Measurements from ENCODE around the gene SLC35B1. TPM values are rescaled to one million over a fixed set of nuclear protein-coding genes. Genes with fewer than 3 reads are reported as not detected.

Gene SLC35B1
- total and polyA plus RNA-seq, 2 donors (not counting 1 experiment from before 2014, with no cell fraction given) = 32.3 to 47.2 TPM

DNA sequence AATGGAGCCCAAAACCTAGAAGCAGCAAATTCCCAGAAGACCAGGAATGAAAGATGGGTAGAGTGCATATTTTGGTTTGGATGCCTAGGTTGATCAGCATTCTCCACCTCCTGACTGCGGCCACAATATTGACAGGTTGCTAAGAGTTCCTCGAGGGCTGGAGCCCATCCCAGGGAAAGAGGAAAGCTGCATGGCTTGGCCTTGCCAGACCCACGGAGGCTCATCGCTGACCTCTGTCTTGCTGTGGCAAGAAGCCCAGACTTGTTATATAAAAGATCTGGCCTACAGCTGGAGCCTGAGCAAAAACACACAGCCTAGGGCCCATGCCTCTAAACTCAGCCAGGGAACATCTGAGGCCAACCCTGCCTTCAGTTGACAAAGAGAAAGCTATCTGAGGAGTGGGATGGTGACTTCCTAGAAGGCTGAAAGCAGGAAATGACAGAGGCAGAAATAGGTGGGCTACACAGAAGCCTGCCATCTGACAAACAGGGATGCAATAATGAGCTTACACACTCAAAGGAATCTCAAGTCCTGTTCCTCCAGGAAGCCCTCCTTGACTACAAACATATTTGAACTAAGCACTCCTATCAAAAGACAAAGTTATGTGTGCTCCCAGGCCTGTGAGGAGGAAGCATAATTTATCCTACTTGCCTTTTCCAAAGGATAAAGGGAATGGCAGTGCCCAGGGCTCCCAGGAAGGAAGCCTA lies 22.5 kb upstream of the SLC35B1 start:
- peaks cover 0 to 6% (median 3%) of the 10 kb centered on the region in 3 donors for H3K9me3 ChIP-seq (ENCODE audit: control extremely low read depth in 1 of 3, control insufficient read depth in 2 of 3, insufficient read depth in 1 of 3, low read length in 2 of 3)
- H3K79me2 ChIP-seq (ENCODE audit: control insufficient read depth, insufficient read depth, low read length) = peaks cover 100% of the 10 kb centered on the region
- H2AFZ ChIP-seq (ENCODE audit: insufficient read depth, low read depth, low read length, poor library complexity, severe bottlenecking) = no peak overlapping the region
- TF ChIP-seq, protein P1, sequence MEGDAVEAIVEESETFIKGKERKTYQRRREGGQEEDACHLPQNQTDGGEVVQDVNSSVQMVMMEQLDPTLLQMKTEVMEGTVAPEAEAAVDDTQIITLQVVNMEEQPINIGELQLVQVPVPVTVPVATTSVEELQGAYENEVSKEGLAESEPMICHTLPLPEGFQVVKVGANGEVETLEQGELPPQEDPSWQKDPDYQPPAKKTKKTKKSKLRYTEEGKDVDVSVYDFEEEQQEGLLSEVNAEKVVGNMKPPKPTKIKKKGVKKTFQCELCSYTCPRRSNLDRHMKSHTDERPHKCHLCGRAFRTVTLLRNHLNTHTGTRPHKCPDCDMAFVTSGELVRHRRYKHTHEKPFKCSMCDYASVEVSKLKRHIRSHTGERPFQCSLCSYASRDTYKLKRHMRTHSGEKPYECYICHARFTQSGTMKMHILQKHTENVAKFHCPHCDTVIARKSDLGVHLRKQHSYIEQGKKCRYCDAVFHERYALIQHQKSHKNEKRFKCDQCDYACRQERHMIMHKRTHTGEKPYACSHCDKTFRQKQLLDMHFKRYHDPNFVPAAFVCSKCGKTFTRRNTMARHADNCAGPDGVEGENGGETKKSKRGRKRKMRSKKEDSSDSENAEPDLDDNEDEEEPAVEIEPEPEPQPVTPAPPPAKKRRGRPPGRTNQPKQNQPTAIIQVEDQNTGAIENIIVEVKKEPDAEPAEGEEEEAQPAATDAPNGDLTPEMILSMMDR (IDR thresholded peaks at IDR 0.05) = no peak
- TF ChIP-seq EZH2 (IDR thresholded peaks at IDR 0.05; ENCODE audit: borderline replicate concordance, insufficient read depth, low read depth, low read length, poor library complexity, severe bottlenecking) = no peak
- no peak for ATAC-seq (ENCODE audit: low read depth)
- Mint-ChIP-seq H3K27ac (no peak overlapping the region), H3K4me3 (no peak overlapping the region), H3K4me1 (peaks cover 44% of the 10 kb centered on the region), H3K9me3 (ENCODE audit: insufficient read depth) (peaks cover 2% of the 10 kb centered on the region), H3K27me3 (no peaks in the 10 kb centered on the region)
- H3K4me1 ChIP-seq (ENCODE audit: control insufficient read depth in 2 of 2, insufficient read depth in 2 of 2, low read length in 2 of 2) = peaks cover 3 to 28% of the 10 kb centered on the region in 2 donors
- ChIA-PET CTCF (interaction anchor here (1.2 to 1.5 kb wide), 2 partner anchors 9 to 22 kb away, joined by 5 read pairs; partner anchors contain the start of gene SLC35B1), POLR2A (interaction anchor here (1.1 kb wide), 1 partner anchor 11 kb away, joined by 5 read pairs; no protein-coding TSS in a partner anchor)
- no peaks in the 10 kb centered on the region for H3K27me3 ChIP-seq (replicated peaks in 1 of 4; ENCODE audit: control extremely low read depth in 1 of 4, control insufficient read depth in 3 of 4, insufficient read depth in 4 of 4, low read length in 3 of 4)
- H3K36me3 ChIP-seq (replicated peaks in 1 of 2; ENCODE audit: control extremely low read depth in 1 of 2, control insufficient read depth in 1 of 2, extremely low read depth in 1 of 2, insufficient read depth in 2 of 2, low read length in 1 of 2) = peaks cover 0 to 71% of the 10 kb centered on the region in 2 experiments
- WGBS (ENCODE audit: insufficient coverage) = 96% methylated on average over 4 of the region's 4 CpGs
- H4K20me1 ChIP-seq (ENCODE audit: control insufficient read depth, insufficient read depth, low read length, poor library complexity, severe bottlenecking) = peaks cover 72% of the 10 kb centered on the region
- H3K4me2 ChIP-seq (replicated peaks; ENCODE audit: low read depth, low read length, poor library complexity, severe bottlenecking) = no peak overlapping the region
- no peak overlapping the region for H3K9ac ChIP-seq (ENCODE audit: low read length)
- peak overlapping the region in 1 of 2 donors; percentile 29 for H3K27ac ChIP-seq (ENCODE audit: low read length in 2 of 2)
- no peak for DNase-seq
- H3K4me3 ChIP-seq (ENCODE audit: control extremely low read depth in 1 of 5, extremely low read depth in 1 of 5, insufficient read depth in 1 of 5, low read depth in 2 of 5, low read length in 4 of 5) = no peak overlapping the region
- intact Hi-C loops (cut with micrococcal nuclease) = no loop called here

- ChIA-PET CTCF (interaction anchor here (0.6 to 1.2 kb wide), 2 partner anchors 21 to 232 kb away, joined by 3 to 5 read pairs; partner anchors contain the start of gene SLC35B1), POLR2A (interaction anchor here (1.1 kb wide), 1 partner anchor 12 kb away, joined by 5 read pairs; no protein-coding TSS in a partner anchor)
- Mint-ChIP-seq H3K27me3 (no peaks in the 10 kb centered on the region), H3K4me3 (no peak overlapping the region), H3K4me1 (peaks cover 50% of the 10 kb centered on the region), H3K27ac (peak overlapping the region; percentile 59), H3K9me3 (ENCODE audit: insufficient read depth) (peaks cover 3% of the 10 kb centered on the region)
- TF ChIP-seq, protein P1 (IDR thresholded peaks at IDR 0.05) = no peak
- no peak for TF ChIP-seq EZH2 (IDR thresholded peaks at IDR 0.05; ENCODE audit: borderline replicate concordance, insufficient read depth, low read depth, low read length, poor library complexity, severe bottlenecking)
- Histone ChIP-seq H3K27me3 (replicated peaks in 1 of 4; ENCODE audit: control extremely low read depth in 1 of 4, control insufficient read depth in 3 of 4, insufficient read depth in 4 of 4, low read length in 3 of 4) (no peaks in the 10 kb centered on the region), H4K20me1 (ENCODE audit: control insufficient read depth, insufficient read depth, low read length, poor library complexity, severe bottlenecking) (peaks cover 84% of the 10 kb centered on the region), H3K9ac (ENCODE audit: low read length) (no peak overlapping the region), H3K36me3 (replicated peaks in 1 of 2; ENCODE audit: control extremely low read depth in 1 of 2, control insufficient read depth in 1 of 2, extremely low read depth in 1 of 2, insufficient read depth in 2 of 2, low read length in 1 of 2) (peaks cover 0 to 78% of the 10 kb centered on the region in 2 experiments), H3K27ac (ENCODE audit: low read length in 2 of 2) (no peak overlapping the region), H3K4me2 (replicated peaks; ENCODE audit: low read depth, low read length, poor library complexity, severe bottlenecking) (no peak overlapping the region), H3K9me3 (ENCODE audit: control extremely low read depth in 1 of 3, control insufficient read depth in 2 of 3, insufficient read depth in 1 of 3, low read length in 2 of 3) (peaks cover 0 to 6% (median 3%) of the 10 kb centered on the region in 3 donors), H3K79me2 (ENCODE audit: control insufficient read depth, insufficient read depth, low read length) (peaks cover 100% of the 10 kb centered on the region), H3K4me1 (ENCODE audit: control insufficient read depth in 2 of 2, insufficient read depth in 2 of 2, low read length in 2 of 2) (peaks cover 8 to 31% of the 10 kb centered on the region in 2 donors), H2AFZ (ENCODE audit: insufficient read depth, low read depth, low read length, poor library complexity, severe bottlenecking) (no peak overlapping the region), H3K4me3 (ENCODE audit: control extremely low read depth in 1 of 5, extremely low read depth in 1 of 5, insufficient read depth in 1 of 5, low read depth in 2 of 5, low read length in 4 of 5) (no peak overlapping the region)
- intact Hi-C loops (cut with micrococcal nuclease) = no loop called here
- ATAC-seq (ENCODE audit: low read depth) (no peak), DNase-seq (no peak)
- 96% methylated on average over 2 of the region's 3 CpGs for WGBS (ENCODE audit: insufficient coverage)
Measured at GRCh38 chr17:49729069-49729468, 21.3 kb upstream of the SLC35B1 start.

Data from B cell (primary cell).